Calu3 (cell line): ENCODE data around the gene FBXO9. TPM values are rescaled to one million over a fixed set of nuclear protein-coding genes. Genes with fewer than 3 reads are reported as not detected.

ENCODE experiments used
- BruUV-seq: library from RNA; stranded (reverse); fragments of 400-500 nt; replicated peaks from 2 replicates; lab custom pipeline; 2021; lab: Mats Ljungman, UMichigan
- CTCF ChIA-PET: fragments of 300-600 bp; sonication (Branson Sonifier 250); formaldehyde crosslinking; loops from one replicate; lab custom pipeline; 2022; ENCODE audit warnings: antibody characterized with exemption; lab: Charles Lee
- DNase-seq: peaks from one replicate; pipeline ENCODE4 v3.0.0; 2022
- H3K27ac Mint-ChIP-seq: one replicate; pipeline ENCODE4 v1.8.0; 2022; ENCODE audit warnings: mixed read lengths; ENCODE audit not compliant: unreplicated experiment
- H3K27me3 Mint-ChIP-seq: one replicate; pipeline ENCODE4 v1.8.0; 2022; ENCODE audit warnings: mixed read lengths; ENCODE audit not compliant: unreplicated experiment
- H3K36me3 Mint-ChIP-seq: one replicate; pipeline ENCODE4 v1.8.0; 2022; ENCODE audit warnings: mild to moderate bottlenecking, moderate library complexity, mixed read lengths; ENCODE audit not compliant: insufficient read depth, unreplicated experiment
- H3K4me1 Mint-ChIP-seq: one replicate; pipeline ENCODE4 v1.8.0; 2022; ENCODE audit warnings: mild to moderate bottlenecking, low read depth, mixed read lengths; ENCODE audit not compliant: unreplicated experiment
- H3K4me3 Mint-ChIP-seq: one replicate; pipeline ENCODE4 v1.8.0; 2022; ENCODE audit warnings: mild to moderate bottlenecking, low read depth, moderate library complexity, mixed read lengths; ENCODE audit not compliant: unreplicated experiment
- H3K9me3 Mint-ChIP-seq: one replicate; pipeline ENCODE4 v1.8.0; 2022; ENCODE audit warnings: low read depth, mixed read lengths; ENCODE audit not compliant: unreplicated experiment
- CTCF ChIP-seq: fragments of 200-600 bp; IDR thresholded peaks from one replicate; pipeline ENCODE4 v1.8.0; 2022; ENCODE audit warnings: antibody characterized with exemption; ENCODE audit not compliant: unreplicated experiment
- intact Hi-C: fragments of 100-400 bp; cut with micrococcal nuclease; formaldehyde crosslinking; loops from one replicate; pipeline ENCODE4 v1.10.0; 2022; ENCODE audit not compliant: unreplicated experiment
- total RNA-seq: library from RNA; stranded (reverse); gene quantifications from 2 replicates; pipeline ENCODE4 v1.2.3, GENCODE V29; 2022

Gene FBXO9
- total RNA-seq, 1 experiment from 2014 or later, result 94.5 TPM

DNA sequence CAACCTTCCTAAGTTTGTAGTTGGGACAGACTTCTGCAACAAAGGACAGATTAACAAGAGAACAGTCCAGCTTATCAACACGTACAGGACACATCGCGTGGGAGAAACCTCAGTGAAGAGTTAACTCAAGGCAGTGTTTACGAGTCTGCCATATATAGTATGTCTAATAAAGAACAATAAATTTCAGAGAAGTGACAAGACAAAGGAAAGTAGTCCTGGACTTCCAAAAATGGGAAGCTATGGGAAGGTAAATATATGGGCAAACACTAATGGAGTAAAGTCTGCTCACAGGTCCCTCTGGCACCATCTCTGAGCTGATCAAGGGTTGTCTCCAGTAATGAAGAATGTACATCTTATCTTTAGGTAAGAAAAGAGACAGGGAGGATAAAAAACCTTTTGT, 48.5 kb downstream of the FBXO9 start:
- TF ChIP-seq CTCF, result no peak
- DNase-seq, result no peak
- intact Hi-C loops, result loop anchor here (2.0 kb wide), 1 partner anchor 45 kb away; no protein-coding TSS in a partner anchor
- Mint-ChIP-seq H3K36me3 (peaks cover 4% of the 10 kb centered on the region), H3K27ac (peak overlapping the region; percentile 41), H3K27me3 (no peaks in the 10 kb centered on the region), H3K4me3 (no peak overlapping the region), H3K4me1 (peaks cover 69% of the 10 kb centered on the region), H3K9me3 (peaks cover 3% of the 10 kb centered on the region)
- no TSS peak for BruUV-seq
- CTCF ChIA-PET, result interaction anchor here (1.2 kb wide), 1 partner anchor 12 kb away, joined by 4 read pairs; no protein-coding TSS in a partner anchor

DNA sequence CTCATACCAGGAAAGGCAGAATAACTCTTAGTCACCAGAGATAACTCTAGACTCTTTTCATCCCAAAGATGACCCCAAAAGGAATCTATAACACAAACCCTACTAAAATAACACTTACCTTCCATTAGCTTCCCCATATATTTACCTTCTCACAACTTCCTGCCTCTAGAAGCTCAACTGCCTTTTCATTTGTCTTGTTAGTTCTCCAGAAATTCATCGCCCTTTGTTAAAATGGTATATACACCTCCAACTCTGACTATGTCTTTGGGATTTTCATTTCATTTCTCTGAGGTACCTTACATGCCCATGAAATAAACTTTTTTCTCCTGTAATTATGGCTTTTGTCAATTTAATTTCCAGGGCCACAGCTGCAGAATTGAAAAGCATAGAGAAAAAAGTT, 49.9 kb downstream of the FBXO9 start:
- Mint-ChIP-seq H3K4me3 (no peak overlapping the region), H3K36me3 (peaks cover 8% of the 10 kb centered on the region), H3K27me3 (no peaks in the 10 kb centered on the region), H3K9me3 (peaks cover 3% of the 10 kb centered on the region), H3K4me1 (peaks cover 74% of the 10 kb centered on the region), H3K27ac (peak overlapping the region; percentile 11)
- intact Hi-C loops, result no loop called here
- no peak for DNase-seq
- BruUV-seq, result no TSS peak
- no peak for TF ChIP-seq CTCF
- CTCF ChIA-PET, result no interaction called here

- Mint-ChIP-seq H3K4me3 (no peak overlapping the region), H3K27me3 (no peaks in the 10 kb centered on the region), H3K9me3 (peaks cover 3% of the 10 kb centered on the region), H3K4me1 (peaks cover 74% of the 10 kb centered on the region), H3K27ac (no peak overlapping the region), H3K36me3 (peaks cover 8% of the 10 kb centered on the region)
- no peak for TF ChIP-seq CTCF
- CTCF ChIA-PET, result no interaction called here
- no TSS peak for BruUV-seq
- intact Hi-C loops, result no loop called here
- no peak for DNase-seq
Measured at GRCh38 chr6:53115741-53116140, 50.5 kb downstream of the FBXO9 start.

DNA sequence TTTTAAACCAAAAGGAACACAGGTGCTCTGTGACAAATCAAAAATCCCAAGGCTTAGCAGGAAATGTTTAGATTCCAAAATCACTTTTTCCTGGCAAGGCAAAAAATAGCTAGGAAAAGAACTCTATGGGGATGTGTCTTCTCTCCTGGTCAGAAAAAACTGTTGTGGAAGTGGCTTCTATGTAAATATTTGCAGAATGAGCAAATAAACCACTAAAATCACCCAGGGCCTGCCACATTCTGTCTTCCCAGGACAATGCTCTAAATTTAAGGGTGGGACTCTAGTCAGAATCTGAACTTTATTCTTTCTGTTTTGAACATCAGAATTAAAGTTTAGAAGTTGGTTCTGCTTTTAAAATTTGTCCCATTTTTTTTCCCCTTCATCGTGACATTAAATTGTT, 54.1 kb downstream of the FBXO9 start:
- CTCF ChIA-PET, result interaction anchor here (1.2 kb wide), 1 partner anchor 9 kb away, joined by 3 read pairs; no protein-coding TSS in a partner anchor
- intact Hi-C loops, result no loop called here

More for the DNA sequence above, 54.1 kb downstream of the FBXO9 start:
- Mint-ChIP-seq H3K27me3 (no peaks in the 10 kb centered on the region), H3K4me3 (no peak overlapping the region), H3K9me3 (peaks cover 3% of the 10 kb centered on the region), H3K27ac (peak overlapping the region; percentile 24), H3K36me3 (peaks cover 4% of the 10 kb centered on the region), H3K4me1 (peaks cover 57% of the 10 kb centered on the region)
- no peak for DNase-seq
- no TSS peak for BruUV-seq
- no peak for TF ChIP-seq CTCF
